Glutamatergic neuron (in vitro differentiated cells): ENCODE results near the gene FBXO5. TPM values are rescaled to one million over a fixed set of nuclear protein-coding genes. Genes with fewer than 3 reads are reported as not detected.

Experiments
- DNase-seq: peaks from one replicate; pipeline ENCODE4 v3.0.0; 2022
- H3K27ac Mint-ChIP-seq: one replicate; pipeline ENCODE4 v1.8.0; 2020; ENCODE audit warnings: mild to moderate bottlenecking, mixed read lengths, inconsistent platforms; ENCODE audit not compliant: unreplicated experiment
- H3K27me3 Mint-ChIP-seq: one replicate; pipeline ENCODE4 v1.8.0; 2020; ENCODE audit warnings: mild to moderate bottlenecking, moderate library complexity, mixed read lengths, inconsistent platforms; ENCODE audit not compliant: unreplicated experiment
- H3K36me3 Mint-ChIP-seq: one replicate; pipeline ENCODE4 v1.8.0; 2020; ENCODE audit warnings: mild to moderate bottlenecking, mixed read lengths, inconsistent platforms; ENCODE audit not compliant: unreplicated experiment
- H3K4me1 Mint-ChIP-seq: one replicate; pipeline ENCODE4 v1.8.0; 2020; ENCODE audit warnings: mild to moderate bottlenecking, low read depth, mixed read lengths, inconsistent platforms; ENCODE audit not compliant: unreplicated experiment
- H3K4me3 Mint-ChIP-seq: one replicate; pipeline ENCODE4 v1.8.0; 2020; ENCODE audit warnings: mild to moderate bottlenecking, mixed read lengths, inconsistent platforms; ENCODE audit not compliant: unreplicated experiment
- H3K9me3 Mint-ChIP-seq: one replicate; pipeline ENCODE4 v1.8.0; 2020; ENCODE audit warnings: mild to moderate bottlenecking, moderate library complexity, mixed read lengths, inconsistent platforms; ENCODE audit not compliant: unreplicated experiment
- CTCF ChIP-seq: fragments of 200-600 bp; sonication (generic); IDR thresholded peaks from one replicate; pipeline ENCODE4 v1.5.0; 2021; ENCODE audit not compliant: partially characterized antibody, unreplicated experiment
- total RNA-seq: library from RNA; stranded (reverse); fragmentation: NEBNext Ultra II Directional; extraction: Animal tissue kit (Norgen Biotek cat#: 25700); gene quantifications from one replicate; pipeline ENCODE4 v1.2.1, GENCODE V29; 2021; ENCODE audit not compliant: unreplicated experiment

The FBXO5 gene
- total RNA-seq, 1 donor from 2014 or later, result 6.2 TPM

DNA sequence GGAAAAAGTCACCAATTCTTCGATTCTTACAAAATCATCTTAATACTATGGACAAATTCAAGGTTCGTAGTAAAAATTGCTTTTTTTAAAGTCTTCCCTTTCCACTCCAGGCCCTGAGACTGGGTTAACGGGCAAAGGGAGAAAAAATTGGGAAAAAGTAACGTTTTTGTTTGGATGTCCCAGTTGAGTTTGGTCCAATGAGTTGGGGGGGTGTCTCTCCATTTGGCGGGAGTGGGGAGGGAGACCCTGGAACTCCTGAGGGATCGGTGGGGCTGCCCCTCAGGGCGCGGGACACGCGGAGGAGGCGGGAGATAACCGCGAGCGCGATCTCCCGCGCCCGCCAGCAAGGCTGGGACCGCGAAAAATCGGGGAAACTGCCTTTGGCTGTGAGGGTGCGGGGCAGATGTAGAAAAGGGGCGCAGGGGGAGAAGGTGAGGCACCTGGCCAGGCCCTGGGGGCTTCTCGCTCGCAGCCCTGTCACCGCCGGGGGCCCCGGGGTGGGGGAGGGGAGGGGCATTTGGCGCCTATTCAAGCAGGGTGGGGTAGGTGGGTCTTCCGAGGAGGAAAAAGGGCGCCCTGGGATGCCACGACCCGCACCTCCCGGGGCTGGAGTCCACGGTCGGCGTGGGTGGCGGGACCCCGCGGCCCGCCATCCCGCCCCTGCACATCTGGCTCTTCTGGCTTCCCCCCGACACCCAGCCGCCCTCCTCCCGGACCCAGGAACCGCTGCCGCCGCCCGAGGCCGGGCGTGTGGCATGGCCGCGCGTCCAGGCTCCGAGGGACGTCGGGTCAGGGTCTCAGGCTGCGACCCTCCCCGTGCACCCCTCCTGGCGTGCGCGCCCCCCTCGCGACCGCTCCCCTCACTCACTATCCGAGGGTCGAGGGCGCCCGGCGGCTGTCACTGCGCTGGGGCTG lies 595 bp downstream of the FBXO5 start:
- peak; percentile 34 for DNase-seq
- Mint-ChIP-seq H3K4me3 (peak overlapping the region; percentile 86), H3K9me3 (peaks cover 6% of the 10 kb centered on the region), H3K36me3 (no peaks in the 10 kb centered on the region), H3K4me1 (peaks cover 27% of the 10 kb centered on the region), H3K27ac (peak overlapping the region; percentile 34), H3K27me3 (peaks cover 5% of the 10 kb centered on the region)
- no peak for TF ChIP-seq CTCF

- Mint-ChIP-seq H3K36me3 (no peaks in the 10 kb centered on the region), H3K9me3 (peaks cover 6% of the 10 kb centered on the region), H3K4me3 (peak overlapping the region; percentile 41), H3K27me3 (peaks cover 5% of the 10 kb centered on the region), H3K4me1 (peaks cover 32% of the 10 kb centered on the region), H3K27ac (no peak overlapping the region)
- no peak for TF ChIP-seq CTCF
- no peak for DNase-seq
Observed at GRCh38 chr6:152981219-152981618, 1.6 kb downstream of the FBXO5 start.

DNA sequence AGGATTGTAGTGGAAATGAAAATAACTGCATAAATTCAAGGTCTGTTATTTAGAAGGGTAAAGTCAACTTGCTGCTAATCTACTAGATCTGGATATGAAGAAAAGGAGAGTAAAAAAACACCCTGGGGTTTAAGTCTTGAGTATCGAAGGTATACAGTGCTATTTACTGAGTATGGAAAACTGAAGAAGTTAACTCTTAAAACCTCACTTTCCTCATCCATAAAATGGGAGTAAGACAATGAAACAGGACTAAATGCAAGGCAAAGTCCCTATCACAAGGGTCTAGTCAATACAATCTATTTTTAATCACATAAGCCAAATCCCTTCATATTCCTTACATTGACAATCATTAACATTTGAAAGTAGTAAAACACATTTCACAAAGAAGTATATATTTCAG lies 2.2 kb downstream of the FBXO5 start:
- DNase-seq, result no peak
- Mint-ChIP-seq H3K27me3 (peaks cover 5% of the 10 kb centered on the region), H3K36me3 (no peaks in the 10 kb centered on the region), H3K4me1 (peaks cover 32% of the 10 kb centered on the region), H3K27ac (peak overlapping the region; percentile 0), H3K9me3 (peaks cover 6% of the 10 kb centered on the region), H3K4me3 (peak overlapping the region; percentile 41)
- TF ChIP-seq CTCF, result no peak

GRCh38 chr6:152979116-152979515 lies 3.7 kb downstream of the FBXO5 start:
- Mint-ChIP-seq H3K4me1 (peaks cover 27% of the 10 kb centered on the region), H3K27me3 (peaks cover 1% of the 10 kb centered on the region), H3K36me3 (no peaks in the 10 kb centered on the region), H3K4me3 (no peak overlapping the region), H3K9me3 (peaks cover 3% of the 10 kb centered on the region), H3K27ac (no peak overlapping the region)
- TF ChIP-seq CTCF, result no peak
- no peak for DNase-seq

DNA sequence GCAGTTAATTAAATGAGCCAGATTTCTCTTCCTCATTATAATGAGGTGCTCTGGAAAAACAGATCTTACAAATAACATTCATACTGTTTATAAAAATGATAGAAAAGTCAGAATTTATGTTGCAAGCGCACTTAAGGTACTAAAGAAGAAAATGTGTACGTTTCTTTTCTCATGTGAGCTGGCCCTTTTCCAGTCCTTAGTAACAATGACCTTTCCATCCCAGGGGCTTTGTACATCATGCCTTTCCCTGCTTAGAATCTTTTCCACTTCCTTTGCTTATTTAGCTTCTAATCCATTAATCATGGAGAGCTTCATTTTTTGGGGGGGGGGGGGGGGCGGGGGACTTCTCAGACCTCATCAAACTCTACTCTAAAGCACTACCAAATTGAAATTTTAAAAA lies 4.8 kb downstream of the FBXO5 start:
- no peak for DNase-seq
- no peaks in the 10 kb centered on the region for H3K36me3 Mint-ChIP-seq
- no peak overlapping the region for H3K27ac Mint-ChIP-seq
- H3K9me3 Mint-ChIP-seq, result peaks cover 3% of the 10 kb centered on the region
- no peaks in the 10 kb centered on the region for H3K27me3 Mint-ChIP-seq
- TF ChIP-seq CTCF, result no peak
- H3K4me1 Mint-ChIP-seq, result peaks cover 27% of the 10 kb centered on the region
- H3K4me3 Mint-ChIP-seq, result peak overlapping the region; percentile 38
